ENCODE data around the gene ARHGAP26. TPM values are rescaled to one million over a fixed set of nuclear protein-coding genes. Genes with fewer than 3 reads are reported as not detected.

ARHGAP26 gene
- total and polyA plus RNA-seq, 2 of the 4 experiments (the other 2 are of a cell fraction): 0.54 to 0.56 TPM

- no peaks in the 10 kb centered on the region for H3K36me3 ChIP-seq (ENCODE audit: control insufficient read depth, insufficient read depth, low read length)
- ChIA-PET CTCF (no interaction called here), POLR2A (ENCODE audit: unreplicated experiment) (no interaction called here)
- DNase-seq (no peak), ATAC-seq (ENCODE audit: low read depth) (no peak)
- no peak overlapping the region for H2BK20ac ChIP-seq (ENCODE audit: low read depth, low read length)
- no peak overlapping the region for H4K5ac ChIP-seq (ENCODE audit: low read depth, low read length)
- no peaks in the 10 kb centered on the region for H3K79me1 ChIP-seq (ENCODE audit: low read depth in 1 of 2, low read length in 2 of 2)
- no peak overlapping the region for H3K27ac ChIP-seq (ENCODE audit: insufficient read depth, low read length)
- no peak overlapping the region for H4K91ac ChIP-seq (ENCODE audit: insufficient read depth, low read depth, low read length)
- no peak overlapping the region for H3K14ac ChIP-seq (replicated peaks; ENCODE audit: low read depth, low read length)
- 93% methylated on average over 3 of the region's 7 CpGs; no CpG with 5 or more reads in 1 of the 2 experiments for WGBS, 2 experiments (ENCODE audit: extremely low coverage in 2 of 2, insufficient read length in 1 of 2)
- no peak overlapping the region for H3K4me2 ChIP-seq (ENCODE audit: low read depth, low read length)
- H2AK5ac ChIP-seq (ENCODE audit: low read depth, low read length): no peak overlapping the region
- no peak overlapping the region for H3K56ac ChIP-seq (ENCODE audit: extremely low read depth, insufficient read depth, low read length)
- no peak overlapping the region for H3K23ac ChIP-seq (ENCODE audit: low read depth, low read length)
- no TSS peak for BruUV-seq (replicated peaks)
- peaks cover 2% of the 10 kb centered on the region for H3K4me1 ChIP-seq (ENCODE audit: control insufficient read depth, insufficient read depth, low read length)
- no peak for TF ChIP-seq RCOR1 (IDR thresholded peaks at IDR 0.05; ENCODE audit: insufficient replicate concordance, low read length)
- no peak for TF ChIP-seq FOS (IDR thresholded peaks at IDR 0.05; ENCODE audit: low read depth, low read length)
- TF ChIP-seq CEBPB (IDR thresholded peaks at IDR 0.05; ENCODE audit: low read depth, low read length): no peak
- TF ChIP-seq SMC3 (IDR thresholded peaks at IDR 0.05; ENCODE audit: low read depth, low read length): no peak
- TF ChIP-seq MAFK (IDR thresholded peaks at IDR 0.05; ENCODE audit: low read depth, low read length): no peak
- TF ChIP-seq ELK1 (IDR thresholded peaks at IDR 0.05; ENCODE audit: borderline replicate concordance, low read depth, low read length): no peak
- TF ChIP-seq NFE2L2 (IDR thresholded peaks at IDR 0.05; ENCODE audit: low read depth, low read length): no peak
- TF ChIP-seq RAD21 (IDR thresholded peaks at IDR 0.05; ENCODE audit: low read length): no peak
- TF ChIP-seq USF2 (IDR thresholded peaks at IDR 0.05; ENCODE audit: low read depth, low read length): no peak
- no peak for TF ChIP-seq BHLHE40 (IDR thresholded peaks at IDR 0.05; ENCODE audit: low read depth, low read length)
- TF ChIP-seq MXI1 (IDR thresholded peaks at IDR 0.05; ENCODE audit: borderline replicate concordance, low read depth, low read length): no peak
- no peak for TF ChIP-seq CHD1 (IDR thresholded peaks at IDR 0.05; ENCODE audit: low read depth, low read length)
- no peak for TF ChIP-seq MAZ (IDR thresholded peaks at IDR 0.05; ENCODE audit: borderline replicate concordance, low read depth, low read length)
- TF ChIP-seq POLR2A (IDR thresholded peaks at IDR 0.05; ENCODE audit: low read depth, low read length): no peak
- TF ChIP-seq CTCF (conservative IDR thresholded peaks at IDR 0.05; ENCODE audit: low read depth, low read length): no peak
- TF ChIP-seq RFX5 (IDR thresholded peaks at IDR 0.05; ENCODE audit: low read depth, low read length): no peak
- no peaks in the 10 kb centered on the region for H3K9me3 ChIP-seq (ENCODE audit: control insufficient read depth, insufficient read depth, low read length)
- H2BK15ac ChIP-seq (ENCODE audit: low read depth, low read length): no peak overlapping the region
- no peak overlapping the region for H2BK5ac ChIP-seq (ENCODE audit: low read depth, low read length, poor library complexity, severe bottlenecking)
- no peak overlapping the region for H4K8ac ChIP-seq (ENCODE audit: low read depth in 2 of 2, low read length in 2 of 2)
- no peak overlapping the region for H3K4ac ChIP-seq (ENCODE audit: low read depth, low read length)
- in situ Hi-C loops (cut with MboI; ENCODE audit: low sequenced_read_pairs) (loop anchor here (10.0 to 25.0 kb wide), 2 partner anchors 906 to 1243 kb away; partner anchors contain the start of genes KCTD16 and YIPF5), intact Hi-C loops (cut with micrococcal nuclease) (no loop called here), dilution Hi-C loops (cut with HindIII; ENCODE audit: low sequenced_read_pairs, unreplicated experiment) (no loop called here)
- no peak overlapping the region for H2AK9ac ChIP-seq (replicated peaks; ENCODE audit: low read depth, low read length, poor library complexity)
- no peaks in the 10 kb centered on the region for H4K20me1 ChIP-seq (ENCODE audit: insufficient read depth, low read length)
- H2BK120ac ChIP-seq (ENCODE audit: low read depth, low read length): no peak overlapping the region
- H3K9ac ChIP-seq (ENCODE audit: low read depth, low read length): no peak overlapping the region
- no peaks in the 10 kb centered on the region for H3K27me3 ChIP-seq (ENCODE audit: control insufficient read depth, insufficient read depth, low read length)
- 0 out of 2 replicates have a peak, but pooled peaks cover 3% of the 10 kb centered on the region for H3K9me1 ChIP-seq (ENCODE audit: insufficient read depth, low read length)
- no peak overlapping the region for H3K4me3 ChIP-seq (ENCODE audit: insufficient read depth, low read depth, low read length)
- no peak overlapping the region for H3K18ac ChIP-seq (ENCODE audit: low read depth, low read length)
- no peak overlapping the region for H2AFZ ChIP-seq (replicated peaks; ENCODE audit: low read length, poor library complexity)
Observed at GRCh38 chr5:142918959-142919635, 148.9 kb downstream of the ARHGAP26 start.
